GM12865 (cell line): ENCODE data around the gene OPN5.
A peak's percentile ranks its signal among the peaks of the same experiment; 100 is the strongest.

Experiments
- DNase-seq: peaks from one replicate; pipeline ENCODE4 v3.0.0; 2010; ENCODE audit warnings: low read depth
- H3K4me3 ChIP-seq: 2 replicates; pipeline ENCODE4 v1.5.1; 2011; ENCODE audit warnings: mild to moderate bottlenecking, low read depth, low read length, control low read depth
- CTCF ChIP-seq: IDR thresholded peaks from 2 replicates; pipeline ENCODE4 v1.5.1; 2011; ENCODE audit warnings: low read length, control low read depth, low read depth, inconsistent platforms; ENCODE audit not compliant: insufficient read depth; ENCODE audit errors: missing control alignments

OPN5 gene

GRCh38 chr6:47781732-47782131 lies at the start of gene OPN5:
Gene OPN5 (plus strand): TSS chr6:47782032. CDS start chr6:47782067, 35 bp downstream.
- no peak for DNase-seq
- H3K4me3 ChIP-seq = no peak within 1 kb of the TSS
- TF ChIP-seq CTCF = no peak

GRCh38 chr6:47733879-47734558 lies 47.8 kb upstream of the OPN5 start:
- peak; percentile 51 for DNase-seq
- H3K4me3 ChIP-seq = no peak overlapping the region

GRCh38 chr6:47734831-47735481 lies 46.9 kb upstream of the OPN5 start:
- DNase-seq = no peak
- H3K4me3 ChIP-seq = no peak overlapping the region
- no peak for TF ChIP-seq CTCF

More at GRCh38 chr6:47733879-47734558, 47.8 kb upstream of the OPN5 start:
- peak; percentile 18 for TF ChIP-seq CTCF

GRCh38 chr6:47736083-47736700 lies 45.6 kb upstream of the OPN5 start:
- no peak overlapping the region for H3K4me3 ChIP-seq
- no peak for DNase-seq
- no peak for TF ChIP-seq CTCF

- TF ChIP-seq CTCF = no peak
- no peak overlapping the region for H3K4me3 ChIP-seq
- DNase-seq = no peak
These were observed 44.4 kb upstream of the OPN5 start for GRCh38 chr6:47737406-47737805.

GRCh38 chr6:47740714-47741113 lies 41.1 kb upstream of the OPN5 start:
- DNase-seq = no peak
- no peak overlapping the region for H3K4me3 ChIP-seq
- TF ChIP-seq CTCF = no peak
